Right atrium auricular region (tissue), 2 donors: ENCODE measurements around the gene DHRS7. TPM values are rescaled to one million over a fixed set of nuclear protein-coding genes. Genes with fewer than 3 reads are reported as not detected.

ENCODE experiments used
- DNase-seq: peaks from one replicate; pipeline ENCODE4 v3.0.0-alpha.2; 2019; ENCODE audit warnings: low spot score
- H3K27ac ChIP-seq, 2 donors: fragments of 200-600 bp; sonication (generic); 1 replicate in 1 of 2; 2 replicates in 1 of 2; pipeline ENCODE4 v1.5.1; 2016 to 2019
- H3K27me3 ChIP-seq, 2 donors: fragments of 200-600 bp; sonication (generic); one replicate each; pipeline versions ENCODE4 v1.5.1 to v1.6.0; 2017 to 2019
- H3K36me3 ChIP-seq: fragments of 200-600 bp; sonication (generic); one replicate; pipeline ENCODE4 v1.5.1; 2016
- H3K4me1 ChIP-seq, 2 donors: fragments of 200-600 bp; sonication (generic); one replicate each; pipeline versions ENCODE4 v1.5.1 to v1.6.0; 2017 to 2019
- H3K4me3 ChIP-seq, 2 donors: fragments of 200-600 bp; sonication (generic); 1 replicate in 1 of 2; 2 replicates in 1 of 2; pipeline ENCODE4 v1.5.1; 2017 to 2019; ENCODE audit warnings: mild to moderate bottlenecking in 1 of 2, moderate library complexity in 1 of 2
- H3K9me3 ChIP-seq, 2 donors: fragments of 200-600 bp; sonication (generic); one replicate each; pipeline ENCODE4 v1.5.1; 2019
- total RNA-seq, 2 donors: library from RNA; depleted of rRNA; stranded (reverse); fragments of >200 nt; gene quantifications; one replicate each; pipeline ENCODE4 v1.1.0, GENCODE V29; 2016
- TF ChIP-seq, protein P1 (sequence below), 2 donors: fragments of 200-600 bp; sonication (generic); IDR thresholded peaks; one replicate each; pipeline ENCODE4 v1.5.1; 2019; ENCODE audit warnings: antibody characterized with exemption in 2 of 2

DHRS7 gene
- total RNA-seq, 2 donors from 2014 or later: 57.6 to 71.8 TPM

DNA sequence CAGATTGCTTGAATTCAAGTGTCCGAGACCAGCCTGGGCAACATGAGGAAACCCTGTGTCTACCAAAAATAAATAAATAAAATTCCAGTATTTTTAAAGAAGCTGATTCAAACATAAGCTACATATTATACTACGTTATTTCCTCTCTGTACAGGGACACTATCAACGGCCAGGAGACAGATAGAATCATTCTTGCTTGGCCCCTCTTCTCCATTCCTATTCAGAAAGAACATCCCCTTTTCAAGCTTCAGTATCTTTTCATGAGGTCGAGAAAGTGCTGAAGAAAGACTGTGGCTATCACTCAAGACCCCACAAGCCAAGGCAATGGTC is 314 bp upstream of the DHRS7 start:
- Histone ChIP-seq H3K4me1 (peaks cover 0 to 25% of the 10 kb centered on the region in 2 donors), H3K27ac (peak overlapping the region; percentile 92 to 96), H3K4me3 (peak overlapping the region; percentile 66 to 95), H3K36me3 (no peaks in the 10 kb centered on the region), H3K27me3 (no peaks in the 10 kb centered on the region), H3K9me3 (no peaks in the 10 kb centered on the region)
- no peak for DNase-seq
- TF ChIP-seq, protein P1, sequence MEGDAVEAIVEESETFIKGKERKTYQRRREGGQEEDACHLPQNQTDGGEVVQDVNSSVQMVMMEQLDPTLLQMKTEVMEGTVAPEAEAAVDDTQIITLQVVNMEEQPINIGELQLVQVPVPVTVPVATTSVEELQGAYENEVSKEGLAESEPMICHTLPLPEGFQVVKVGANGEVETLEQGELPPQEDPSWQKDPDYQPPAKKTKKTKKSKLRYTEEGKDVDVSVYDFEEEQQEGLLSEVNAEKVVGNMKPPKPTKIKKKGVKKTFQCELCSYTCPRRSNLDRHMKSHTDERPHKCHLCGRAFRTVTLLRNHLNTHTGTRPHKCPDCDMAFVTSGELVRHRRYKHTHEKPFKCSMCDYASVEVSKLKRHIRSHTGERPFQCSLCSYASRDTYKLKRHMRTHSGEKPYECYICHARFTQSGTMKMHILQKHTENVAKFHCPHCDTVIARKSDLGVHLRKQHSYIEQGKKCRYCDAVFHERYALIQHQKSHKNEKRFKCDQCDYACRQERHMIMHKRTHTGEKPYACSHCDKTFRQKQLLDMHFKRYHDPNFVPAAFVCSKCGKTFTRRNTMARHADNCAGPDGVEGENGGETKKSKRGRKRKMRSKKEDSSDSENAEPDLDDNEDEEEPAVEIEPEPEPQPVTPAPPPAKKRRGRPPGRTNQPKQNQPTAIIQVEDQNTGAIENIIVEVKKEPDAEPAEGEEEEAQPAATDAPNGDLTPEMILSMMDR (IDR thresholded peaks at IDR 0.05): peak in 1 of 2 donors; percentile 5

DNA sequence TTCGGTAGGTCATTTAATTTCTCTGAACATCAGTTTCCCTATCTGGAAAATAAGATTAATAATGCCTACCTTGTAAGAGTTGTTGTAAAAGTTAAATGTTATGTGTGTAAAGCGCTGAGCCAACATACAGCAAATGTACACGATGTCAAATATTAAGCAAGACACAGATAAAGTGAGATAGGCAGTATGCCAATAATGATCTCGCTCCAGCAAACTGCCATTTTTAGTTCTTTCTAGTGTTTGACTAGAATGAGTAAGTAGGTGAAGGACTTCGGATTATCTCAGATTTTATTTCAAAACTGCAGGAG is 840 bp downstream of the DHRS7 start:
- peak overlapping the region; percentile 66 to 95 for H3K4me3 ChIP-seq
- no peak for DNase-seq
- peaks cover 0 to 27% of the 10 kb centered on the region in 2 donors for H3K4me1 ChIP-seq

DNA sequence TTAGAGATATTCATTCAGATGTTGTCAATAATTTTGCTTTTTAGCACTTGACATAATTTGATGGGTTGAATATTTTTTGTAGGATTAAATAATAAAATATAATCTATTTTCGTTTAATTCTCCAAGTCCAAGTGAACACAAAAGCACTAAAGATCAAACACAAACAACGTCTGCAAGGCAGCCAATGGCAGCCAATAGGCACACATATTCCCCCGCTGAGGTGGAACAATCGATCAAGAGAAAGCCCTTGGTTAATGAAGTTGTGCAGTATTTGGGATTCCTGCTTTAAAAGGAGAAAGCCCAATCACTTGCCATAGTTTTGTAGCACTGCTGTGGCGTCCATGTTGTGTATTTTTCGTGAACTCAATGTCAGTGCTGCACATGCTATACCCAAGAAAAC is 1.5 kb downstream of the DHRS7 start:
- Histone ChIP-seq H3K4me3 (peak overlapping the region in 1 of 2 donors; percentile 66), H3K4me1 (peaks cover 0 to 27% of the 10 kb centered on the region in 2 donors), H3K27ac (peak overlapping the region in 1 of 2 donors; percentile 92), H3K36me3 (no peaks in the 10 kb centered on the region), H3K9me3 (no peaks in the 10 kb centered on the region), H3K27me3 (no peaks in the 10 kb centered on the region)
- no peak for DNase-seq
- TF ChIP-seq, protein P1 (IDR thresholded peaks at IDR 0.05): no peak

More for the DNA sequence above, 840 bp downstream of the DHRS7 start:
- Histone ChIP-seq H3K36me3 (no peaks in the 10 kb centered on the region), H3K9me3 (no peaks in the 10 kb centered on the region), H3K27me3 (no peaks in the 10 kb centered on the region), H3K27ac (peak overlapping the region; percentile 92 to 96)
- TF ChIP-seq, protein P1 (IDR thresholded peaks at IDR 0.05): no peak

DNA sequence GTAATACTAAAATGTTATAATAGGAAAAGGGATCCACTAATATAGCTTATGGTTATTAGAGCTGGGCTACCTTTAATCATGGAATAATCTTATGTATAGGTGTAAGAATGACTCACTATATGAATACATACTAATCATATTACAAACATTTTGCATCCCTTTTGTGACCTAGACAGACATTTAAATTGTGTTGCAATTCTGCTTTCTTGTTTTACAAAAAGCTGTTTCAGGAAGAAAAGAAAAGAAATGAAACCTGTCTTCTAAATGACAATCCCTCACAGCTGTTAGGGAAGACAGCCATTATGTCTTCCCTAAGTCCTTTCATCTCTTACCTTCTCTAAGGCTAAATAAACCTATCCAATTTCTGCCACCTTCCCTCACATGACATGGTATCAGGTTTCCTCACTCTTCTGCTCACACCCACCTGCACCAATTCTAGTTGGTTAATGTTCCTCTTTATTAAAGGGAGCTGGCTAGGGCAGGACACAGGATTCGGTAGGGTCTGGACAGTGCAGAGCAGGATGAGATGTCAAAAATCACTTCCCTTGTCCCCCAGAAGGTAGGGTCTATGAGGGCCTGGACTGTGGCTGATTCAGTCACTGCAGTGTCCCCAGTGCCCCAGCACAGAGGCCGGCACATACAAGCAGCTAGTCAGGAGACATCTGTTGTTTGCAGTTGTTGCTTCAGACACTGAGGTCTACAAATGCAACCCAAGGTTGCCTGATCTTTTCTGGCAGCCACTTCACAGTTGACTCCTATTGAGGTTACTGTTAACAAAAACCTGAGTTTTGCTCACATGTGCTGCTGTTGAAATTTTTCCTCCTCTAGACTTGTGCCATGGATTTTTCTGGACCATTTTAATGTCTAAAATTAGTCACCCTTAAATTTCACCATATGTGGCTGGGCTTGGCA is 3.7 kb downstream of the DHRS7 start:
- peak; percentile 71 for DNase-seq
- Histone ChIP-seq H3K36me3 (no peaks in the 10 kb centered on the region), H3K4me1 (peaks cover 0 to 24% of the 10 kb centered on the region in 2 donors), H3K27ac (peak overlapping the region; percentile 31 to 32), H3K9me3 (no peaks in the 10 kb centered on the region), H3K4me3 (no peak overlapping the region), H3K27me3 (no peaks in the 10 kb centered on the region)
- TF ChIP-seq, protein P1 (IDR thresholded peaks at IDR 0.05): no peak

DNA sequence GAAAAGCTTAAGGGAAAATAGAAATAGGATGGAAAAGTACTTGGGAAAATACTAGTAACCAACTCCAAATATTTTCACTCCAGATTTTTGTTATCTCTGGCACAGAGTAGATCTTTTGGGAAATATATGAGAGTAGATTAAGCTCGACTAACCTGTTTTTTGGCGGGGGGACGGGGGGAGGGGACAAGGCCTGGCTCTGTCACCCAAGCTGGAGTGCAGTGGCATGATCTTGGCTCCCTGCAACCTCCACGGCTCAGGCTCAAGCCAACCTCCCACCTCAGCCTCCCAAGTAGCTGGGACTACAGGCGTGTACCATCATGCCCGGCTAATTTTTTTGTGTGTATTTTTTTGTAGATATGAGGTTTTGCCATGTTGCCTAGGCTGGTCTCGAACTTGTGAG is 4.8 kb downstream of the DHRS7 start:
- no peaks in the 10 kb centered on the region for H3K27me3 ChIP-seq
- H3K27ac ChIP-seq: peak overlapping the region in 1 of 2 donors; percentile 3
- no peaks in the 10 kb centered on the region for H3K9me3 ChIP-seq
- TF ChIP-seq, protein P1 (IDR thresholded peaks at IDR 0.05): no peak
- H3K4me1 ChIP-seq: peaks cover 0 to 14% of the 10 kb centered on the region in 2 donors
- no peaks in the 10 kb centered on the region for H3K36me3 ChIP-seq
- no peak for DNase-seq
- H3K4me3 ChIP-seq: no peak overlapping the region
